GM11168 (cell line): ENCODE measurements around the gene APBB2.

Experiments used
- in situ Hi-C: fragments of 300-500 bp; cut with MboI; formaldehyde crosslinking; loops from one replicate; pipeline ENCODE4 v1.12.0; 2022; ENCODE audit warnings: low sequenced_read_pairs; ENCODE audit not compliant: unreplicated experiment

APBB2 gene

GRCh38 chr4:41197495-41197894, 16.8 kb downstream of the APBB2 start:
- in situ Hi-C loops: no loop called here

GRCh38 chr4:41196633-41197332, 17.6 kb downstream of the APBB2 start:
- in situ Hi-C loops: no loop called here

GRCh38 chr4:41192136-41192535, 22.2 kb downstream of the APBB2 start:
- in situ Hi-C loops: no loop called here

GRCh38 chr4:41189666-41190065, 24.7 kb downstream of the APBB2 start:
- in situ Hi-C loops: no loop called here

GRCh38 chr4:41189076-41189475, 25.3 kb downstream of the APBB2 start:
- in situ Hi-C loops: no loop called here

- in situ Hi-C loops: no loop called here
These were observed 28.4 kb downstream of the APBB2 start for GRCh38 chr4:41185614-41186592.

GRCh38 chr4:41184009-41184408, 30.3 kb downstream of the APBB2 start:
- in situ Hi-C loops: no loop called here

GRCh38 chr4:41183021-41183553, 31.3 kb downstream of the APBB2 start:
- in situ Hi-C loops: no loop called here

- in situ Hi-C loops: no loop called here
These were observed 33.3 kb downstream of the APBB2 start for GRCh38 chr4:41181037-41181436.

GRCh38 chr4:41179498-41180195, 34.7 kb downstream of the APBB2 start:
- in situ Hi-C loops: no loop called here

GRCh38 chr4:41178372-41179370, 35.7 kb downstream of the APBB2 start:
- in situ Hi-C loops: no loop called here

- in situ Hi-C loops: no loop called here
These were observed 37.3 kb downstream of the APBB2 start for GRCh38 chr4:41177016-41177415.

GRCh38 chr4:41176340-41176739, 38.0 kb downstream of the APBB2 start:
- in situ Hi-C loops: no loop called here

GRCh38 chr4:41175794-41176193, 38.5 kb downstream of the APBB2 start:
- in situ Hi-C loops: no loop called here

GRCh38 chr4:41174444-41174843, 39.9 kb downstream of the APBB2 start:
- in situ Hi-C loops: no loop called here

- in situ Hi-C loops: no loop called here
These were observed 41.6 kb downstream of the APBB2 start for GRCh38 chr4:41172786-41173185.

GRCh38 chr4:41169256-41169800, 45.0 kb downstream of the APBB2 start:
- in situ Hi-C loops: no loop called here

- in situ Hi-C loops: no loop called here
These were observed 47.2 kb downstream of the APBB2 start for GRCh38 chr4:41167191-41167590.

GRCh38 chr4:41164405-41164804, 49.9 kb downstream of the APBB2 start:
- in situ Hi-C loops: no loop called here
